ENCODE results near the gene NAA50. TPM values are rescaled to one million over a fixed set of nuclear protein-coding genes. Genes with fewer than 3 reads are reported as not detected.

The NAA50 gene
- total RNA-seq, 1 experiment from 2014 or later: 193 TPM

DNA sequence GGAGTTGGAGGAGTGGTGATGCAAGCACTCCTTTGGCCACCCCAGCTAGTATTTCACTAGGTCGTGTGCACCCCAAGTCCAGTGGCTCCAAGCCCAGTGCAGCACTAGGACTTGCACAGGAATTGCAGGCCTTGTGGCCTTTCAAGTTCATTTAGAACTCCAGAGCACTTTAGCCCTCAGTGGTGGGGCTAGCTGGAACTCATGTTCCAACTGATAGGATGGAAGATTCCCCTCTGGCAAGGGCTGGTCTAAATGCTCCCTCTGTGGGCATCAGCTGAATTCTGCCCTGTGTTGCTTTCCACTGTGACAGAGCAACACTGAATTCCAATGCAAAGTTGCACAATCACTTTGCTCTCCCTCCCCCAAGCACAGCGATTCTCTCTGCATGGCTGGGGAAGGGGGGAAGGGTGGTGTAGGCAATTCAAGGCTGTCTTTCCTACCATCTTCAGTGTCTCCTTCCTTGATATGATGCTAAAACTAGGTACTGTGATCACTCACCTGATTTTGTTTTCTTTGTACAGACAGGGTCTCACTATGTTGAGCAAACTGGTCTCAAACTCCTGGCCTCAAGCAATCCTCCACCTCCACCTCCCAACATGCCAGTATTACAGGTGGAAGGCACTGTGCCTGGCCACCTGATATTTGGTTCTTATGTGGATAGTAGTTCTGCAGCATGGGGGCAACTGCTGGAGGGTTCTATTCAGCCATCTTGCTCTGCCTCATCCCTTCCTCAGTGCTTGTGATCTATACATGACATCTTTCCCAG, 59.9 kb downstream of the NAA50 start:
- no peak for DNase-seq (ENCODE audit: low spot score)

DNA sequence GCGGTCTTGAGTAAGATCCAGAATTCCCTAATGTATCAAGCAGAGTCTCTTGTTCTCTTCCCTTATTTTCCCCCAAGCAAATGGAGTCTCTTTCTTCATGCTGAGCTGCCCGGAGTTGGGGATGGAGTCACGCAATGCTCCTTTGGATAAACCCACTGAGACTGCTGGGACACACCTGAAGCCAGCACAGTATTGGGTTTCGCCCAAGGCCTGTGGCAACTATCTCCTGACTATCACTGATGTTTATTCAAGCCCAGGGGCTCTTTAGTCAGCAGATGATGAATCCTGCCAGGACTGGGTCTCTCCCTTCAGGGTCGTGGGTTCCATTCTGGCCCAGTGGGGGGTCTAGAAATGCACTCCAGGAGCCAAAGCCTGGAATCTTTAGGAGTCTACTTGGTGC, 60.9 kb downstream of the NAA50 start:
- DNase-seq (ENCODE audit: low spot score): no peak

DNA sequence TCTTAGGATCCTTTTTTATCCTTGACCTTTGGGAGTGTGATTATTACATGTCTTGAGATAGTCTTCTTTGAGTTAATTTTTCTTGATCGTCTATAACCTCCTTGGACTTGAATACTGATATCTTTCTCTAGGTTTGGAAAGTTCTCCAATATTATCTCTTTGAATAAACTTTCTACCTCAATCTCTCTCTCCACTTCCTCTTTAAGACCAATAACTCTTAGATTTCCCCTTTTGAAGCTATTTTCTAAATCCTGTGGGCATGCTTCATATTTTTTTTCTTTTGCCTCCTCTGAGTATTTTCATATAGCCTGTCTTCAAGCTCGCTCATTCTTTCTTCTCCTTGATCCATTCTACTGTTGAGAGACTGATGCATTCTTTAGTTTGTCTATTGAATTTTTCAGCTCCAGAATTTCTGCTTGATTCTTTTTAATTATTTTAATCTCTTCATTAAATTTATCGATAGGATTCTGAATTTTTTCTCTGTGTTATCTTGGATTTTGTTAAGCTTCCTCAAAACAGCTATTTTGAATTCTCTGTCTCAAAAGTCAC, 61.7 kb downstream of the NAA50 start:
- DNase-seq (ENCODE audit: low spot score): no peak

DNA sequence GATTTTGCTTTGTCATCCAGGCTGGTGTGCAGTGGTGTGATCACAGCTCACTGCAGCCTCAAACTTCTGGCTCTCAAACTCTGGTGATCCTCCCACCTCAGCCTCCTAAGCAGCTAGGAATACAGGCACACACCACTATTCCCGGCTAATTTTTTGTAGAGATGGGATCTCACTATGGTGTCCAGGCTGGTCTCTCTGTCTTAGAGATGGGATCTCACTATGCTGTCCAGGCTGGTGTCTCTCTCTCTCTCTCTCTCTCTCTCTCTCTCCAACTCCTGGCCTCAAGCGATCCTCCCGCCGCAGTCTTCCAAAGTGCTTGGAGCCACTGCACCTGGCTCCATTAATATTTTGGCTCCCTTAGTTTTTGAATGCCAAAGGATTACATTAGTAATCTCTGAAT, 67.3 kb downstream of the NAA50 start:
- DNase-seq (ENCODE audit: low spot score): no peak

DNA sequence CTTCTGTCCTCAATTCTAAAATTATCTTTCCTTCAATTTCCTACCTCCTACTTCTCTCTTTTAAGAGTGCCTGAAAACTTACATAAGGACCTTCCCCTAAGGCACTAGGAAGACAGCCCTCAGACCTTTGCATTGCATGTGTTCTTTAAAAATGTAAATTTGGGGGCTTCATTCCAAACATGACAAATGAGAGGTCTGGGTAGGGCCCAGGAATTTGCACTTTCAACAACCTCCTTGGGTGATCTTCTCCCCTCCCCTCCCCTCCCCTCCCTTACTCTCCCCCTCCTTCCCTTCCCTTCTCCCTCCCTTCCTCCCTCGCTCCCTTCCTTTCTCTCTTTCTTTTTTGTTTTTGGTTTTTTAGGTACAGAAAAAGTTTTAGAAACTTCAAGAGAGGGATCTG, 68.3 kb downstream of the NAA50 start:
- DNase-seq (ENCODE audit: low spot score): no peak

DNA sequence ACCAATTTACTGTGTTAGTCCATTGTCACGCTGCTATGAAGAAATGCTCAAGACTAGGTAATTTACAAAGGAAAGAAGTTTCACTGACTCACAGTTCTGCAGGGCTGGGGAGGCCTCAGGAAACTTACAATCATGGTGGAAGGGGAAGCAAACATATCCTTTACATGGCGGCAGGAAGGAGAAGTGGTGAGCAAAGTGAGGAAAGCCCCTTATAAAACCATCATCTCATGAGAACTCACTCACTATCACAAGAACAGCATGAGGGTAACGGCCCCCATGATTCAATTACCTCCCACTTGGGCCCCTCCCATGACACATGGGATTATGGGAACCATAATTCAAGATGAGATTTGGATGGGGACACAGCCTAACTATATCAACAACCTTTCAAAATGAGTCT, 69.8 kb downstream of the NAA50 start:
- no peak for DNase-seq (ENCODE audit: low spot score)

DNA sequence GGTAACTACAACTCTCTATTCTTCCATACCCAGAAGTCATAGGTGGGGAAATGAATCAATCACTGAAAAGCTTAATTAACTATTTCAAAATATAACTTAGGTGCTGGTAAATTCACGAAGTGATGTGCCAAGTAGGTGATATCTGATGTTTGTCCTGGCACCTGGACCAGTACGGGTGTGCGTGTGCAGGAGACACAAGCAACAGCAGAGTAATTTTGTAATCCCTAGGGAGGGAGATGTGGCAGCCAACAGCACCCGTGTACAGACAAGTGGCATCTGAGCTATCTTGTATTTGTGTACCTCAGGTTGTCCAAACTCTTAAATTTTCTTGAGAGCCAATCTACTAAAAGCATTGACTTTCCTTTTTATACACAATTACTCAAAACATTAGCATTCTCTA, 72.5 kb downstream of the NAA50 start:
- no peak for DNase-seq (ENCODE audit: low spot score)

DNA sequence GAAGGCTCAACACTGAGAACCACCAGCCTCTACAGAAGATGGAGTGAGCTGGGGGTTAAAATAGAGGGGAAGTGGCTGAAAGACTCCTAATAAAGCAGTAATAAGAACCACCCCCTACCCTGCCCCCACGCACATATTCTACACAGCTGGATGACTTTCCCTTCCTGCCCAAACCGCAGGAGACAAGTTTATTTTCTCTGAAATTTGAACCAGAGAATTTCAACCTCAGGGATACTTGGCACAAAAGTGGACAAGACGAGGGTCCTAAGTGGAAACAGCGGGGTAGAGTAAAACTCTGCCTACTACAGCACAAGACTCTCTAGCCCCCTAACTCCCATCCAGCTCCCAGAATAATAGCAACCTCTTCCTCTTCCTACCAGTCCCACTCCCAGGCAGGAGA, 78.0 kb downstream of the NAA50 start:
- peak; percentile 51 for DNase-seq (ENCODE audit: low spot score)

Other genes with a start within 250 kb of the NAA50 start
- 9.5 and 18.9 TPM in 2 replicates for gene SPICE1, start 231.1 kb downstream of the NAA50 start, total RNA-seq (2014; rRNA removed; shearing (Covaris generic))
- not detected in 2 replicates for gene SIDT1, start 213.7 kb downstream of the NAA50 start, total RNA-seq (2014; rRNA removed; shearing (Covaris generic))
- 4.3 and 9.3 TPM in 2 replicates for gene USF3, start 49.6 kb downstream of the NAA50 start, total RNA-seq (2014; rRNA removed; shearing (Covaris generic))
- gene ATP6V1A, start 786 bp upstream of the NAA50 start, total RNA-seq (2014; rRNA removed; shearing (Covaris generic)): 52.5 and 73.4 TPM in 2 replicates
- 0.23 and 0.81 TPM in 2 replicates for gene GRAMD1C, start 92.5 kb upstream of the NAA50 start, total RNA-seq (2014; rRNA removed; shearing (Covaris generic))
- gene ZDHHC23, start 201.8 kb upstream of the NAA50 start, total RNA-seq (2014; rRNA removed; shearing (Covaris generic)): 3.9 and 5.1 TPM in 2 replicates

All from H4 (cell line).